K562 (cell line): ENCODE measurements around the gene TXNL4A. TPM values are rescaled to one million over a fixed set of nuclear protein-coding genes. Genes with fewer than 3 reads are reported as not detected.

ENCODE experiments used
- CXXC5 ChIP-seq: fragments of 250-450 bp; sonication (Bioruptor Pico); IDR thresholded peaks from 2 replicates; pipeline ENCODE4 v1.8.0; 2022; ENCODE audit warnings: inconsistent platforms, mild to moderate bottlenecking, moderate library complexity
- HMGN3 ChIP-seq: IDR thresholded peaks from 2 replicates; pipeline ENCODE4 v1.6.1; 2011; ENCODE audit warnings: borderline replicate concordance, low read depth, mild to moderate bottlenecking, mixed read lengths, low read length; ENCODE audit not compliant: insufficient read length; ENCODE audit errors: extremely low read depth
- MAX ChIP-seq: sonication (generic); formaldehyde crosslinking; IDR thresholded peaks from 2 replicates; pipeline ENCODE4 v1.9.0; 2022; ENCODE audit warnings: mild to moderate bottlenecking, missing genetic modification reagents
- MECOM ChIP-seq: fragments of 250-450 bp; sonication (Bioruptor Pico); IDR thresholded peaks from 2 replicates; pipeline ENCODE4 v1.8.0; 2022; ENCODE audit warnings: inconsistent platforms
- NRF1 ChIP-seq, 2 experiments: fragments of 450-650 bp; IDR thresholded peaks in 1 of 2; conservative IDR thresholded peaks in 1 of 2; 2 replicates each; pipeline ENCODE4 v1.6.1; 2014; ENCODE audit warnings: mild to moderate bottlenecking in 2 of 2
- POLR2A ChIP-seq: fragments of 450-650 bp; conservative IDR thresholded peaks from 2 replicates; pipeline ENCODE4 v1.6.1; 2016
- SUPT5H ChIP-seq: fragments of 450-650 bp; IDR thresholded peaks from 2 replicates; pipeline ENCODE4 v1.6.1; 2016
- TRIM24 ChIP-seq, 2 experiments: fragments of 450-650 bp; IDR thresholded peaks; 2 replicates each; pipeline ENCODE4 v1.6.1; 2016
- YY1 ChIP-seq, 3 experiments: IDR thresholded peaks; 2 replicates each; pipeline ENCODE4 v1.6.1; 2011; ENCODE audit warnings: low read length in 2 of 3, mild to moderate bottlenecking in 2 of 3, moderate library complexity in 2 of 3, borderline replicate concordance in 1 of 3, control low read depth in 1 of 3, low read depth in 1 of 3; ENCODE audit not compliant: insufficient read depth in 3 of 3, insufficient replicate concordance in 2 of 3, control insufficient read depth in 1 of 3, insufficient read length in 1 of 3; ENCODE audit errors: extremely low read depth in 1 of 3
- ZBTB1 ChIP-seq: sonication (generic); formaldehyde crosslinking; IDR thresholded peaks from 2 replicates; pipeline ENCODE4 v1.8.1; 2023; ENCODE audit warnings: missing genetic modification reagents, low read depth, mild to moderate bottlenecking, borderline replicate concordance
- ZBTB40 ChIP-seq, 2 experiments: fragments of 450-650 bp in 1 of 2; sonication (generic) in 1 of 2; formaldehyde crosslinking in 1 of 2; IDR thresholded peaks; 2 replicates each; pipeline versions ENCODE4 v1.7.1 to v1.9.0; 2016 to 2022; ENCODE audit warnings: inconsistent platforms in 1 of 2, mild to moderate bottlenecking in 1 of 2, missing genetic modification reagents in 1 of 2
- ZNF592 ChIP-seq: fragments of 450-650 bp; IDR thresholded peaks from 2 replicates; pipeline ENCODE4 v1.6.1; 2017; ENCODE audit warnings: antibody characterized with exemption, mild to moderate bottlenecking
- polyA plus RNA-seq, 8 experiments: library from polyadenylated mRNA; depleted of rRNA in 4 of 8; stranded (reverse) in 5 of 8; unstranded in 3 of 8; fragments of >200 nt; fragmentation: Nextera tagmentation in 2 of 8; fragmentation: Illumina TruSeq in 1 of 8; extraction: Ambion mirVana in 2 of 8; extraction: Trizol in 1 of 8; gene quantifications; 2 replicates each; pipeline versions ENCODE4 v1.2.1 to v1.2.3, GENCODE V29; 2011 to 2014; ENCODE audit warnings: inconsistent platforms in 1 of 8, missing spikeins in 1 of 8
- total RNA-seq, 7 experiments: library from RNA; depleted of rRNA in 6 of 7; stranded (reverse); fragments of >200 nt in 6 of 7; fragmentation: Illumina TruSeq in 2 of 7; extraction: Trizol in 2 of 7; gene quantifications; 2 replicates each; pipeline versions ENCODE4 v1.2.1 to v1.2.3, GENCODE V29; 2011 to 2021; ENCODE audit warnings: low replicate concordance in 1 of 7

The TXNL4A gene
- total and polyA plus RNA-seq, 9 of the 15 experiments (the other 6 are each of a cell fraction or from before 2014, with no cell fraction given) = 27.0 to 132 (median 87.5) TPM

- TF ChIP-seq ZNF592 (0 out of 2 replicates have a peak, but pooled peaks have one; percentile 31), YY1 (IDR thresholded peaks at IDR 0.05; ENCODE audit: borderline replicate concordance in 1 of 3, control insufficient read depth in 1 of 3, extremely low read depth in 1 of 3, insufficient read depth in 3 of 3, insufficient read length in 1 of 3, insufficient replicate concordance in 2 of 3, low read depth in 1 of 3, low read length in 2 of 3) (peak in 1 of 3 experiments; percentile 48), CXXC5 (CRISPR knock-in tag) (peak; percentile 74), SUPT5H (peak; percentile 78), ZBTB40 (IDR thresholded peaks at IDR 0.05) (0 out of 2 replicates have a peak, but pooled peaks have one; percentile 21), ZBTB40 (CRISPR knock-in tag; IDR thresholded peaks at IDR 0.05) (no peak), HMGN3 (peak; percentile 28), POLR2A (peak; percentile 86), MAX (CRISPR knock-in tag) (peak; percentile 85), NRF1 (conservative IDR thresholded peaks at IDR 0.05 in 1 of 2, IDR thresholded peaks at IDR 0.05 in 1 of 2) (peak; percentile 92 to 93), MECOM (CRISPR knock-in tag) (no peak), TRIM24 (IDR thresholded peaks at IDR 0.05) (no peak), ZBTB1 (CRISPR knock-in tag) (0 out of 2 replicates have a peak, but pooled peaks have one; percentile 27)
Observed at GRCh38 chr18:80034068-80034851, 45.9 kb upstream of the TXNL4A start, which contains the start of gene RBFA (continued).
